Measurements from ENCODE around the gene NUP107.
A peak's percentile ranks its signal among the peaks of the same experiment; 100 is the strongest.

The NUP107 gene

GRCh38 chr12:68781728-68782127 lies 95.0 kb downstream of the NUP107 start:
- H3F3A ChIP-seq (ENCODE audit: control insufficient read depth, insufficient read depth) = peaks cover 9% of the 10 kb centered on the region

GRCh38 chr12:68784015-68784414 lies 97.2 kb downstream of the NUP107 start:
- H3F3A ChIP-seq (ENCODE audit: control insufficient read depth, insufficient read depth) = 0 out of 2 replicates have a peak, but pooled peaks cover 4% of the 10 kb centered on the region
- no peak overlapping the region for H3K27ac ChIP-seq (ENCODE audit: low read depth, low read length)
- no peaks in the 10 kb centered on the region for H3K9me2 ChIP-seq (replicated peaks; ENCODE audit: control insufficient read depth, low read length)
- H3K27me3 ChIP-seq (ENCODE audit: control insufficient read depth, low read length) = no peaks in the 10 kb centered on the region
- no peaks in the 10 kb centered on the region for H4K20me1 ChIP-seq (ENCODE audit: control insufficient read depth, insufficient read depth, low read depth, low read length)
- H3K36me3 ChIP-seq (ENCODE audit: control insufficient read depth, low read length) = no peaks in the 10 kb centered on the region
- no peaks in the 10 kb centered on the region for H3K79me2 ChIP-seq (ENCODE audit: control insufficient read depth, low read length)
- TF ChIP-seq EZH2phosphoT487 (IDR thresholded peaks at IDR 0.05; ENCODE audit: borderline replicate concordance, low read length) (no peak), CTCF (IDR thresholded peaks at IDR 0.05; ENCODE audit: low read depth, low read length, poor library complexity, severe bottlenecking) (no peak)
- H3K4me2 ChIP-seq (ENCODE audit: low read length) = no peak overlapping the region
- peaks cover 58% of the 10 kb centered on the region for H3K4me1 ChIP-seq (ENCODE audit: control insufficient read depth, low read length)
- no peaks in the 10 kb centered on the region for H3K9me3 ChIP-seq (ENCODE audit: control insufficient read depth, insufficient read depth, low read length)
- no peak overlapping the region for H3K4me3 ChIP-seq (ENCODE audit: low read length)

More at GRCh38 chr12:68781728-68782127, 95.0 kb downstream of the NUP107 start:
- H3K27me3 ChIP-seq (ENCODE audit: control insufficient read depth, low read length) = no peaks in the 10 kb centered on the region
- H3K79me2 ChIP-seq (ENCODE audit: control insufficient read depth, low read length) = no peaks in the 10 kb centered on the region
- TF ChIP-seq EZH2phosphoT487 (IDR thresholded peaks at IDR 0.05; ENCODE audit: borderline replicate concordance, low read length) (no peak), CTCF (IDR thresholded peaks at IDR 0.05; ENCODE audit: low read depth, low read length, poor library complexity, severe bottlenecking) (no peak)
- H3K9me3 ChIP-seq (ENCODE audit: control insufficient read depth, insufficient read depth, low read length) = no peaks in the 10 kb centered on the region
- H3K36me3 ChIP-seq (ENCODE audit: control insufficient read depth, low read length) = peaks cover 3% of the 10 kb centered on the region; the same call in 1 of the 2 replicates
- peaks cover 49% of the 10 kb centered on the region for H3K4me1 ChIP-seq (ENCODE audit: control insufficient read depth, low read length)
- H3K4me3 ChIP-seq (ENCODE audit: low read length) = no peak overlapping the region
- H4K20me1 ChIP-seq (ENCODE audit: control insufficient read depth, insufficient read depth, low read depth, low read length) = no peaks in the 10 kb centered on the region
- H3K27ac ChIP-seq (ENCODE audit: low read depth, low read length) = no peak overlapping the region
- H3K9me2 ChIP-seq (replicated peaks; ENCODE audit: control insufficient read depth, low read length) = no peaks in the 10 kb centered on the region
- H3K4me2 ChIP-seq (ENCODE audit: low read length) = no peak overlapping the region

DNA sequence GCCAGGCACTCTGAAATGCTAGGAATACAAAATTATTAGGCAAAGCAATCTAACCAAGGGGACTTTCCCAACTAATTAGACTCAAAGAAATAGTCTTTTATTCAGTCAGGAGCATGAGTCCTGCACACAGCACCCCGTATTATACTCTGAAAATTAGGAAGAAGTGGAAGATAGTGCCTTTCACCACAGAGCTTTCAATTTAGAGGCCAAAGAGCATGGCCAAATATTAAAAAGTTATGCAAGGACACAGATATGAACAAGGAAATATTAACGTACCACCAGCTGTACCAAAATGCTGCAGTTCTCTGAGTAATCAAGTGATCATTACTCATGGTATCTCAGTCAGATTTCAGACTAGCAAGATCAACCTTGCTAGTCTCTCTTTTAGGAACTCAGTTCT lies 98.6 kb downstream of the NUP107 start:
- H3K27ac ChIP-seq (ENCODE audit: low read depth, low read length) = no peak overlapping the region
- peaks cover 64% of the 10 kb centered on the region for H3K4me1 ChIP-seq (ENCODE audit: control insufficient read depth, low read length)

More for the DNA sequence above, 98.6 kb downstream of the NUP107 start:
- Histone ChIP-seq H3K9me3 (ENCODE audit: control insufficient read depth, insufficient read depth, low read length) (no peaks in the 10 kb centered on the region), H3K4me3 (ENCODE audit: low read length) (no peak overlapping the region), H3K9me2 (replicated peaks; ENCODE audit: control insufficient read depth, low read length) (no peaks in the 10 kb centered on the region), H3K27me3 (ENCODE audit: control insufficient read depth, low read length) (no peaks in the 10 kb centered on the region), H3K36me3 (ENCODE audit: control insufficient read depth, low read length) (no peaks in the 10 kb centered on the region), H4K20me1 (ENCODE audit: control insufficient read depth, insufficient read depth, low read depth, low read length) (no peaks in the 10 kb centered on the region), H3K79me2 (ENCODE audit: control insufficient read depth, low read length) (no peaks in the 10 kb centered on the region), H3K4me2 (ENCODE audit: low read length) (0 out of 2 replicates have a peak overlapping the region, but pooled peaks have one; percentile 5), H3F3A (ENCODE audit: control insufficient read depth, insufficient read depth) (0 out of 2 replicates have a peak, but pooled peaks cover 4% of the 10 kb centered on the region)
- no peak for TF ChIP-seq CTCF (IDR thresholded peaks at IDR 0.05; ENCODE audit: low read depth, low read length, poor library complexity, severe bottlenecking)

Measured in DOHH2 (cell line).